Ascending aorta (tissue), 2 donors: ENCODE measurements around the gene TRIM54. TPM values are rescaled to one million over a fixed set of nuclear protein-coding genes. Genes with fewer than 3 reads are reported as not detected.

Experiments used
- DNase-seq, 2 donors: peaks; one replicate each; pipeline ENCODE4 v3.0.0-alpha.2; 2019; ENCODE audit warnings: low spot score in 2 of 2
- H3K27ac ChIP-seq, 2 donors: fragments of 200-600 bp; sonication (generic); one replicate each; pipeline ENCODE4 v1.5.1; 2016 to 2017; ENCODE audit warnings: mild to moderate bottlenecking in 1 of 2
- H3K27me3 ChIP-seq: fragments of 200-600 bp; sonication (generic); one replicate; pipeline ENCODE4 v1.5.1; 2017
- H3K36me3 ChIP-seq, 2 donors: fragments of 200-600 bp; sonication (generic); one replicate each; pipeline ENCODE4 v1.5.1; 2016
- H3K4me1 ChIP-seq, 2 donors: fragments of 200-600 bp; sonication (generic); one replicate each; pipeline ENCODE4 v1.5.1; 2016 to 2017; ENCODE audit warnings: mild to moderate bottlenecking in 1 of 2
- H3K4me3 ChIP-seq, 2 donors: fragments of 200-600 bp; sonication (generic); one replicate each; pipeline ENCODE4 v1.5.1; 2016 to 2017; ENCODE audit warnings: mild to moderate bottlenecking in 1 of 2
- H3K9me3 ChIP-seq, 2 donors: fragments of 200-600 bp; sonication (generic); one replicate each; pipeline ENCODE4 v1.5.1; 2016
- intact Hi-C: fragments of 100-400 bp; cut with DNase I; formaldehyde crosslinking; loops from one replicate; pipeline ENCODE4 v1.15.1; 2023
- total RNA-seq: library from RNA; depleted of rRNA; stranded (reverse); fragments of >200 nt; gene quantifications from one replicate; pipeline ENCODE4 v1.1.0, GENCODE V29; 2016
- TF ChIP-seq, protein P1 (sequence below), 3 experiments: fragments of 200-600 bp in 2 of 3; fragments of 450-650 bp in 1 of 3; sonication (generic) in 2 of 3; IDR thresholded peaks; one replicate each; pipeline ENCODE4 v1.5.1; 2016 to 2019; ENCODE audit warnings: antibody characterized with exemption in 3 of 3, mild to moderate bottlenecking in 1 of 3, moderate library complexity in 1 of 3

TRIM54 gene
- total RNA-seq, 1 donor from 2014 or later, result not detected

- Histone ChIP-seq H3K4me1 (peaks cover 0 to 14% of the 10 kb centered on the region in 2 donors), H3K27ac (peak overlapping the region; percentile 90), H3K4me3 (peak overlapping the region; percentile 65 to 77), H3K9me3 (no peaks in the 10 kb centered on the region), H3K36me3 (peaks cover 10 to 15% of the 10 kb centered on the region in 2 donors), H3K27me3 (no peaks in the 10 kb centered on the region)
- TF ChIP-seq, protein P1, sequence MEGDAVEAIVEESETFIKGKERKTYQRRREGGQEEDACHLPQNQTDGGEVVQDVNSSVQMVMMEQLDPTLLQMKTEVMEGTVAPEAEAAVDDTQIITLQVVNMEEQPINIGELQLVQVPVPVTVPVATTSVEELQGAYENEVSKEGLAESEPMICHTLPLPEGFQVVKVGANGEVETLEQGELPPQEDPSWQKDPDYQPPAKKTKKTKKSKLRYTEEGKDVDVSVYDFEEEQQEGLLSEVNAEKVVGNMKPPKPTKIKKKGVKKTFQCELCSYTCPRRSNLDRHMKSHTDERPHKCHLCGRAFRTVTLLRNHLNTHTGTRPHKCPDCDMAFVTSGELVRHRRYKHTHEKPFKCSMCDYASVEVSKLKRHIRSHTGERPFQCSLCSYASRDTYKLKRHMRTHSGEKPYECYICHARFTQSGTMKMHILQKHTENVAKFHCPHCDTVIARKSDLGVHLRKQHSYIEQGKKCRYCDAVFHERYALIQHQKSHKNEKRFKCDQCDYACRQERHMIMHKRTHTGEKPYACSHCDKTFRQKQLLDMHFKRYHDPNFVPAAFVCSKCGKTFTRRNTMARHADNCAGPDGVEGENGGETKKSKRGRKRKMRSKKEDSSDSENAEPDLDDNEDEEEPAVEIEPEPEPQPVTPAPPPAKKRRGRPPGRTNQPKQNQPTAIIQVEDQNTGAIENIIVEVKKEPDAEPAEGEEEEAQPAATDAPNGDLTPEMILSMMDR (IDR thresholded peaks at IDR 0.05), result no peak
- peak in 1 of 2 donors; percentile 70 for DNase-seq
- intact Hi-C loops, result loop anchor here (2.0 kb wide), 3 partner anchors 34 to 106 kb away; partner anchors contain the start of genes EIF2B4, GTF3C2, NRBP1 and SNX17
Observed at GRCh38 chr2:27322301-27322765, 40.1 kb downstream of the TRIM54 start.

DNA sequence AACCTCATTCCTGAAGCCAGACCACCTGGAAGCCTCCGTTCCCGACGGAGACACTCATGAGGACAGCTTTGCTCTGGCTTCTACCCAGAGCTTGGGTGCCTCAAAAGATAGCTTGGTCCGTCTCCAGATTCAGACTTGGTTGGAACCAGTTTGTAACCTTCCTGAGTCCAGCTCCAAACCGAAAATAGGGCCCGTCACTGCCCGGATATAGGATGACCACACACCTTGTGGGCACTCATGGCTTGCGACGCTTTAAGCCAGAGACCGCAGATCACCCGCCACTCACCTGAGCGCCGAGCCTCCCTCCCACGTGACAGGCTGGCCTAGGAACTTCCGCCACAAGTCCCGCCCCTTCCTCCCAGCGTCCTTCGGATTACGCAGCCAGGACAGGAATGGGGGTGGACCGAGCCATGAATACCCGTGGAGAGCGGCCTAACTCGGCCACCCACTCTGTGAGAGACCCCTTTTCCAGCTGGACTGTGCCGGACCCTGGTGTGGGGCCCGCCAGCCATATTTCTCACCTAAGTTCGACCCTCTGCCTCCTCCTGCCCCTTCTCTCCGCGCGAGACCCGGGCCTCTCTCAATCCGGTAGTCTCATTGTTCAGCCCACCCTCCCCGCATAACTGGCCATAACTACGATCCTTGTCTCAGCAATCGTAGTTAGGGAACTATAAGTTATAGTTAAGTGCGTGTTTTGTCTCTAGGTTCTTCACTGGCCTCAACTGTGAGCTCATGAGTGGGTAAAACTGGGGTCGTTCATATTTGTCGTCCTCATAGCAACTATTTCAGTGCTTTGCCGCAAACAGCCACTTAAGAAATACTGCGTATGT, 40.8 kb downstream of the TRIM54 start, which contains the start of gene MPV17:
Gene MPV17 (minus strand): TSS at position 332 of the 830 bp plus-strand sequence. CDS start 580 bp downstream, outside the sequence.
- no peaks in the 10 kb centered on the region for H3K27me3 ChIP-seq
- intact Hi-C loops, result loop anchor here (2.0 kb wide), 3 partner anchors 34 to 106 kb away; partner anchors contain the start of genes EIF2B4, GTF3C2, NRBP1 and SNX17
- peaks cover 17 to 20% of the 10 kb centered on the region in 2 donors for H3K36me3 ChIP-seq
- H3K9me3 ChIP-seq, result no peaks in the 10 kb centered on the region
- H3K27ac ChIP-seq, result peak within 1 kb of the TSS; percentile 90
- TF ChIP-seq, protein P1 (IDR thresholded peaks at IDR 0.05), result no peak
- H3K4me1 ChIP-seq, result peaks cover 0 to 14% of the 10 kb centered on the region in 2 donors
- DNase-seq, result peak; percentile 74 to 93
- peak within 1 kb of the TSS; percentile 65 to 77 for H3K4me3 ChIP-seq

DNA sequence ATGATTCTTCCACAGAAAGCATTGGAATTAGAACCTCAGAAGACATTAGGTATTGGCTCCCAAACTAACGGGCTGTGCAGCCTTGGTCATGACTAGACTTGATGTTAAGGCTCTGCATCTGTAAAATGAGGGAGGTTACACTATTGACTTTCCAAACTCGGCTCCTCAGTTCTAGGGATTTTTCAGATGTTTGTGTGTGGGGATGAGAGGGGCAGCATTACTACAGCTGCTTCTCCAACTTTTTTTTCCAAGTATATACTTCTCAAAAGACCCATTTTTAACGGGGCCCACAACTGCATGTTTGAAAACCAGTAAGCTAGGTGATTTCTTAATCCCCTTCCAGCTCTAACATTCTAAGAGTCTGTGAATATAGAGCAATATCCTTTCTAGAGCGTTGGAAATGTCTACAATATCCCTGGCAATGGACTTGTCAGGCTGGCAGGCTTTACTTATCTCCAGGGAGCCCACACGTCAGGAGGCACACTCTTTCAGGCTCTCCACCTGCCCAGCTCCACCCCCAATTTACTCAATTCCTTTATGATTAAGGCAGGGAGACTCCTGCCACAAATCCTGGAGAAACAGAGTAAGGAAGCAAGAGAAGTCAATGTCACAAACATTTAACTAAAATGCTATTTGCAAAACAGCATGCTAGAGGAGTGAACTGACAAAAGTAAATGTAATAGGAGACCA, 41.5 kb downstream of the TRIM54 start:
- Histone ChIP-seq H3K4me3 (peak overlapping the region; percentile 65 to 77), H3K4me1 (peaks cover 0 to 14% of the 10 kb centered on the region in 2 donors), H3K9me3 (no peaks in the 10 kb centered on the region), H3K36me3 (peaks cover 23 to 27% of the 10 kb centered on the region in 2 donors), H3K27me3 (no peaks in the 10 kb centered on the region), H3K27ac (peak overlapping the region; percentile 90)
- intact Hi-C loops, result loop anchor here (2.0 kb wide), 3 partner anchors 33 to 105 kb away; partner anchors contain the start of genes EIF2B4, GTF3C2, NRBP1 and SNX17
- no peak for DNase-seq
- TF ChIP-seq, protein P1 (IDR thresholded peaks at IDR 0.05), result no peak

- no peaks in the 10 kb centered on the region for H3K27me3 ChIP-seq
- peaks cover 0 to 14% of the 10 kb centered on the region in 2 donors for H3K4me1 ChIP-seq
- no peak overlapping the region for H3K4me3 ChIP-seq
- DNase-seq, result no peak
- peaks cover 32 to 37% of the 10 kb centered on the region in 2 donors for H3K36me3 ChIP-seq
- no peaks in the 10 kb centered on the region for H3K9me3 ChIP-seq
- H3K27ac ChIP-seq, result no peak overlapping the region
- intact Hi-C loops, result no loop called here
- TF ChIP-seq, protein P1 (IDR thresholded peaks at IDR 0.05), result no peak
Observed at GRCh38 chr2:27324720-27325119, 42.5 kb downstream of the TRIM54 start.

DNA sequence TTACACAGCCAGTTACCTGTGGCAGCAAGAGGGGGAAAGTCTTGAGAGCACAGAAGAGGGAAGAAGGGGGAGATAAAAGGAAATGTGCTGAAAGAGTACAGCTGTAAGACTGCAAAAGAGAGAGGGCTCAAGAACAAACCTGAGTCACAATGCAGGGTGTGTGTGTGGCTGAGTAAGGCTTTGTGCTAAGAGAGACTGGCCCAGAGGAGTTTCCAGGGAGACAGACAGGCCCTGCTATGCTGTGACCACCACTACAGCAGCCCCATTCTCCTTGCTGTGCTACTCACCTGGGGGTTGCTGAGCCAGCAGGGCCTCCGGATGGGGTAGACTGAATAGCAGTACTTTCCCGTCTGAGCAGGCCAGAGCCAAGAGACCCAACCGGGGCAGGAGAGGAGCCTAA, 53.1 kb downstream of the TRIM54 start:
- TF ChIP-seq, protein P1 (IDR thresholded peaks at IDR 0.05), result no peak
- DNase-seq, result no peak
- intact Hi-C loops, result no loop called here
- H3K4me3 ChIP-seq, result no peak overlapping the region
- H3K27me3 ChIP-seq, result no peaks in the 10 kb centered on the region
- no peaks in the 10 kb centered on the region for H3K4me1 ChIP-seq
- no peak overlapping the region for H3K27ac ChIP-seq
- H3K9me3 ChIP-seq, result no peaks in the 10 kb centered on the region
- peaks cover 77 to 87% of the 10 kb centered on the region in 2 donors for H3K36me3 ChIP-seq
